NCI-H460 (cell line): Measurements from ENCODE around the gene EFR3B. TPM values are rescaled to one million over a fixed set of nuclear protein-coding genes. Genes with fewer than 3 reads are reported as not detected.
A peak's percentile ranks its signal among the peaks of the same experiment; 100 is the strongest.

Experiments
- DNase-seq: peaks from one replicate; pipeline ENCODE4 v3.0.0-alpha.2; 2016; ENCODE audit warnings: low read depth; ENCODE audit errors: extremely low read depth
- total RNA-seq: library from RNA; depleted of rRNA; stranded (reverse); fragments of >200 nt; shearing (Covaris generic); gene quantifications from 2 replicates; pipeline ENCODE4 v1.2.3, GENCODE V29; 2014

Gene EFR3B
- total RNA-seq, 1 experiment from 2014 or later: 6.9 TPM

- no peak for DNase-seq
Observed at GRCh38 chr2:25034081-25034480, 7.8 kb upstream of the EFR3B start.

- no peak for DNase-seq
Observed at GRCh38 chr2:25035537-25036220, 6.2 kb upstream of the EFR3B start.

DNA sequence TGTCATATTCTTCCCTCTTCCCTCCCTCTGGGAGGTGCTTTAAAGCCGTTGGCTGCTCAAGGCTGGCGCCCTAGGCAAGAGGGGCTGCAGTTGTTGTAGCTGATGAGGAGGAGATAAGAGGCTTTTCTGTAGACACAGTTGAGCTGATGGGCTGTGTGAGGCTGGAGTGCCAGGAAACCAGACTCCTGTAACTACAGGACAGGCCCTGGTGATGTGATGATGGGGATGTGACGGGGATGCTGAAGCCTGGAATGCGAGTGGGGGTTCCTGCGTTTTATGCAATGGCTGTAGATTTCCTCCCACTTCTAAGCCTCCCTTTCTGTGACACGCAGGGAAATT is 5.7 kb upstream of the EFR3B start:
- no peak for DNase-seq

DNA sequence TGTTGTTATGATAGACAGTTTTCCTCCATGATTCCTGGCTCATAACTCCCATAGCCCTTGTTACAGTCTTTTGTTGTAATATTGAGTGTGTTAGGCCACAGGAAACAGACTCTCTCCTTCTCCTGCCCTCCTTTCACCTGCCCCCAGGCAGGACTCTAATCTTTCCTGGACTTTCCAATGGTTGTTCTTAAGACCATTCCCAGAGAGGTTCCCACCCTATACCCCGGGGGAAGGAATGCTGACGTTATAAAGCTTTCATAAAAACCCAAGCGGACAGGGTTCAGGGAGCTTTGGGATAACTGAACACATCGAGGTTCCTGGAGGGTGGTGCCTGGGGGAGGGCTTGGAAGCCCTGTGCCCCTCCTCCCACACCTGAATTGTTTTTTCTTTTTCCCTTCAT is 2.8 kb upstream of the EFR3B start:
- no peak for DNase-seq

GRCh38 chr2:25041307-25041927 is 459 bp upstream of the EFR3B start:
- peak; percentile 41 for DNase-seq

DNA sequence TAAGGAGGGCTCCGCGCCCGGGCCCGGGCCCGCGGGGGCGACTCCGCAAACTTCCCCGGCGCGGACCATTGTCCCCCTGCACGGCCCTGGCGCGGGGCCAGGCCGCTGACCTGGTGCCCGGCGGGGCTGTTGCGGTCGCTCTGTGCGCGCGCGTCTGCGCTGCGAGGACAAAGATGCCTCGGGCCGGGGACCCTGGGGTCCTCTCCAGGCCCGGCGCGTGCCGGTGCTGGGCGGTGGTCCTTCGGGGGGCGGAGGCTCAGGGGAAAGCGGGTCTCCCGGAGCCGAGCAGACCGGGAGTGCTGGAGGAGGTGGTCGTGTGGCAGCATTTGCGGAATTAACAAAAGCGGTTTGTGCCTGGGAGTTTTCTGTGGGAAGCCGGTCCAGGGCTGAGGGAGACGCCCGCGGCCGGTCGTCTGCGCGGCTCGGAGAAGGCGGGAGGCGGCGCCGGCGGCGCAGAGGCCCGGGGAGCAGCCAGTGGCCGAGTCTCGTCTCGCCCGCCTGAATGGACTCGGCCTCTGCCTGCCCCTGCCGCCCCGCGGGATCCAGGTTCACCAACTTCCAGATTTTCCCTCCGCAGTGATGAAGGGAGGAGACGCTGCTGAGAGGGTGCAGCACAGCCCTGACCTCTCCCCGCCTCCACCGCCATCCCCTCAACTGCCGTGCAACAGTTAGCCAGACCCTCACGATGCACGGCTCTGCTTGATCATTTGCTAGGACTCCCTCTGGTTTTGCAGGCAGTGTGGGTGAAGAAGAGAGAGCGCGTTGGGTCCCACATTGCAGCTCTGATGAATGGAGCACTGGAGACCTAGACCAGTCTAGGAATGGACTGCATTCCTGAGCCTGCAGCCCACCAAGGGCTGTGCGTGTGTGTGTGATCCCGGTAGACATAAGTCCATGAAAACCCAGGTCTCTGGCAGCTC is 705 bp downstream of the EFR3B start:
- no peak for DNase-seq

- no peak for DNase-seq
Observed at GRCh38 chr2:25043241-25043867, 1.5 kb downstream of the EFR3B start.

DNA sequence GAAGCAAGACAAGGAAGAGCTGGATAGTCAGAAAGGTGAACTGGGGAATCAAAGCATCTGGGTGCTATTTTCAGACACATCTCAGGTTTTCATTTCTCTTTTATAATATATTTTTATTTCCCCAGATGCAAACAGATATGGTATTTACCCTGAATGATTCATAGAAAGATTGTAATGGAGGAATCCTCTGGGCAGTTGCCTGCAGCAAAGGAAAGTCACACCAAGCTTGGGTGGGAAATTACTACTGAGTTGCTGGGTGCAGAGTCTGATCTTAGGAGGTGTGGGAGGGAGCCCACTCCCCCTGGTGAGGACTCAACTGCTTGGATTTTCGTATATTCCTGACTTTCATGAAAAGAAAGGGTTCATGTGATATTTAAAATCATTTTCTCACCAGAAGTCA is 2.1 kb downstream of the EFR3B start:
- DNase-seq: no peak

- no peak for DNase-seq
Observed at GRCh38 chr2:25044990-25045389, 3.1 kb downstream of the EFR3B start.

DNA sequence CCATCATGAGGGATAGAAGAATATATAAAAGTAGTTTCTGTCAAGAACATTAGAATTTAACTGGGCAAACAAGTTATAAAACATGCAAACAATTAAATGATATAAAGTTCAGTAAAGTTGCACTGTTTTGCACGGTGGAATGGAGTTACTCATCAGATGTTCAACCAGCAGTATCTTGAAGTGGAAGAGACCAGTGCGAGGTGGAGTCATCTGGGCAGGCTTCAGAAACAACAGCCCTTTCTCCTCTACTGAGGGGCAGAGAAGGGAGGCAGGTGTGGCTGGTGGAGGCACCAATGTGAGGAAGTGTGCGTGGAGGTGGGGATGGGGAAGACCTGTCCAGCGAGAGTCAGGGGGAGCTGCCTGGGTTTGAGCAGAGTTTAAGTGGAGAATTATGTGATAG is 7.5 kb downstream of the EFR3B start:
- no peak for DNase-seq

- DNase-seq: no peak
Observed at GRCh38 chr2:25050128-25050527, 8.3 kb downstream of the EFR3B start.

GRCh38 chr2:25053041-25053440 is 11.2 kb downstream of the EFR3B start:
- no peak for DNase-seq

GRCh38 chr2:25054720-25055119 is 12.8 kb downstream of the EFR3B start:
- no peak for DNase-seq

GRCh38 chr2:25055376-25055920 is 13.6 kb downstream of the EFR3B start:
- DNase-seq: no peak

- no peak for DNase-seq
Observed at GRCh38 chr2:25056098-25056821, 14.4 kb downstream of the EFR3B start.

DNA sequence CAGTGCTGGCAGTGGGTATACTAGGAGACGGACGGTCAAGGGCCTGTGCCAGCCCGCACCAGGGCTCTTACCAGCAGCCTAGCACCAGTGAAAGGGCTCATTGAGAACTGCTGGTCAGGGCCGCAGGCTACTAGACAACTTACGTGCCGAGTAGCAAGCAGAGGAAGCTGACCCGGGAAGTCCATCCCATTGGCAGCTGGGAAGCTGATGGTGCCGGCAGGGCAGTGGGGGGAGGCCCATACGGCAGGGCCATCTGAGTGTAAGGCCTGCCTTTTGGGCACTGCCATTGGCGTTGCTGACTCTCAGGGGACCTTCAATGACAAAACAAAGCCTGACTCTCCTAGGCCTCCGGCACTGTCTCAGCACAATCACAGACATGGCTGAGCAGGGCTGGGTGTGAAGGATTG is 20.6 kb downstream of the EFR3B start:
- no peak for DNase-seq

DNA sequence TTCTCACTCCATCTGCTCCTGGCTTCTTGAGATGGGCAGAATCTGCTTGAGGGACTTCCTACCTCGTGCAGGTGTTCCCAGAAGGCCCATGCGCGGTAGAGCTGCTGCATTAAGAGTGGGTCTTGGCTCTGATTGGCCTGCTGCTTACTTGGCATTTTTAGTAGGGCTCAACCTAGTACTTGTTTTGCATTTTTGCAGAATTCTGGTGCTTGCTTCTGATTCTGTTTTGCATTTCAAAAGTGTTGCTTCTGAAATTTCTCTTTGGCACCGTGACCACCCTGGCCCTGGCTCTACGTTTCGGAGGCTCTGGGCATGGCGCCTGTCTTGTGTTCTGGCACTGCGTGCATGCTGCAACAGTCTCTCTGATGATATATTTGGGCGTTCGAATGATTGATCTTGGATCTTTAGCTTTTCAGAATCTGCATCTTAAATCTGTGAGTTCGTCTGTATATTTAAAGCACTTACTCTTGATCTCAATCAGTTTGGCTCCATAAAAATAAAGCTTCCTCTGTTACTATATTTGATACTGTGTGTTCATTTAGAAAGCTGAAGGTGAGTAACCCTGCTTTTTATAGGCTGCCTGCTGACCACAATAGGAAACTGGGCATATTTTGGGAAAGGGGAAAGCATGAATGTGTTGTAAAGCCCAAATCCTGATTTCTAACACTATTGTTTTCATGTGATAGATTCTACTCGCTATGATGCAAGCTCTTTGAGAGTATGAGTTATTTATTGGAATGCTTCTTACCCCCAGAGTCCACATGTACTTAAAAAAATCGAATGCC is 22.2 kb downstream of the EFR3B start:
- DNase-seq: no peak

GRCh38 chr2:25065768-25066167 is 23.9 kb downstream of the EFR3B start:
- no peak for DNase-seq

GRCh38 chr2:25066455-25066854 is 24.6 kb downstream of the EFR3B start:
- no peak for DNase-seq

GRCh38 chr2:25068217-25068616 is 26.3 kb downstream of the EFR3B start:
- no peak for DNase-seq
